ENCODE measurements around the gene CSTPP1. TPM values are rescaled to one million over a fixed set of nuclear protein-coding genes. Genes with fewer than 3 reads are reported as not detected.
"Not testable (repeated sequence)": the region's sequence is repeated elsewhere in the genome, so short reads cannot be mapped to it uniquely, and the experiment has no call there.

The CSTPP1 gene
- total RNA-seq, 2 experiments from 2014 or later = 14.5 to 18.2 TPM

DNA sequence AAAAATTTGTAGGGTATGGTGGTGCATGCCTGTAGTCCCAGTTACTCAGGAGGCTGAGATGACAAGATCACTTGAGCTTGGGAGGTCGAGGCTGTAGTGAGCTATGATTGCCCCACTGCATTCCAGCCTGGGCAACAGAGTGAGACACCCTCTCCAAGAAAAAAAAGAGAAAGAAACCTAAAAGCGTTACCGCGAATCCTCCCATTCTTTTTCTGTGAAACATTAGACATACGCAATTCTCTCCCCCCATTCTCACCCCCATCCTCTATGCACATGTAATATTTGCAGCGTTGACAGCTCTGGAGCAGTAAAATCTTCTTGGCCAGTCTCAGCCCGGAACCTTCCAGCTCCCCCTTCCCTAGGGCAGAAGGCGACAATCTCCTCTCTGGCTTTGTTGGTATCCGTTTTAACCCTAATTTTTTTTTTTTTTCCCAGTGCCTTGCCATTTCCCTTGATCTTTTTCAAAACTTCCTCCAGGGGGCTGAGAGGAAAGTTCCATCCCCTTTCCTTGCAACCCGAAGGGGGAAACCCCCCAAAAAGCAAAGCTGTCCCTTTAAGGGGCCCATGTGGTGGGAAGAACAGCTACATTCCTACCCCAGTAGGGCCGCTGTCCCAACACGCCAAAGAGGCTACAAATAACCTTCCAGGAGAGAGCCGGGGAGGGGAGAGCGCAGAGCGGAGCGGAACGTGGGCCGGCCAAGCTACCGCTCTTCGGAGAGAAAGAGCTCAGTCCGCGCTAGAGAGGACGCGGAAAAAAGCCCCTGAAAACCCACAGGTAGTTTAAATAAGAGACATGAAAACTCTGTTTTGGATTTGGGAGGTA, 20.1 kb upstream of the CSTPP1 start:
- CTCF ChIA-PET = interaction anchor here (0.7 to 2.3 kb wide), 6 partner anchors 13 to 1594 kb away, joined by 3 to 31 read pairs (median 3); partner anchors contain the start of gene CSTPP1
- peak; percentile 11 for ATAC-seq
- Mint-ChIP-seq H3K27me3 (peaks cover 72% of the 10 kb centered on the region), H3K4me1 (peaks cover 26% of the 10 kb centered on the region), H3K9me3 (ENCODE audit: low read depth) (no peaks in the 10 kb centered on the region), H3K27ac (no peak overlapping the region), H3K4me3 (peak overlapping the region; percentile 44), H3K36me3 (no peaks in the 10 kb centered on the region)
- DNase-seq = no peak

GRCh38 chr11:46917109-46917761, 19.3 kb upstream of the CSTPP1 start:
- DNase-seq = no peak
- H3K36me3 Mint-ChIP-seq = no peaks in the 10 kb centered on the region
- H3K27ac Mint-ChIP-seq = no peak overlapping the region

DNA sequence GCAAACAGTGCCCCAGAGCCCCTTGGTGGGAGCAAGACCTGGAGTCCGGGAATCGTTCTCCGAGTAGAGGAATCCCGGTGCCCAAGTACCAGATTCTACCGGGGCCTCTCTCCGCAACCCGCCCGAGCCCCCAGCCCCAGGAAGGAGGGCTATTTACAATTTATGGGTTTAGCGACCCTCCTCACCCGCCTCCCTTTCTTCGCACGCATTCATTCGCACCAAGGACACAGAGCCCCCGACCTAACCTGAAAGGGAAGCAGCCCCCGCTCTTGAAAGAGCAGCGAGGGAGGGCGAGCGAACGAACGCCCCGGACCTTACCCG, 18.8 kb upstream of the CSTPP1 start:
- no peaks in the 10 kb centered on the region for H3K9me3 Mint-ChIP-seq (ENCODE audit: low read depth)
- no peak overlapping the region for H3K27ac Mint-ChIP-seq
- ATAC-seq = no peak
- no peak for DNase-seq
- H3K4me1 Mint-ChIP-seq = peaks cover 26% of the 10 kb centered on the region
- peak overlapping the region; percentile 46 for H3K4me3 Mint-ChIP-seq
- peaks cover 62% of the 10 kb centered on the region for H3K27me3 Mint-ChIP-seq
- H3K36me3 Mint-ChIP-seq = no peaks in the 10 kb centered on the region
- CTCF ChIA-PET = interaction anchor here (2.3 kb wide), 1 partner anchor 237 kb away, joined by 31 read pairs; no protein-coding TSS in a partner anchor

More at GRCh38 chr11:46917109-46917761, 19.3 kb upstream of the CSTPP1 start:
- CTCF ChIA-PET = interaction anchor here (0.7 to 2.3 kb wide), 6 partner anchors 14 to 1595 kb away, joined by 3 to 31 read pairs (median 3); partner anchors contain the start of gene CSTPP1
- ATAC-seq = peak; percentile 21
- Mint-ChIP-seq H3K4me3 (peak overlapping the region; percentile 46), H3K9me3 (ENCODE audit: low read depth) (no peaks in the 10 kb centered on the region), H3K4me1 (peaks cover 26% of the 10 kb centered on the region), H3K27me3 (peaks cover 67% of the 10 kb centered on the region)

- ATAC-seq = peak; percentile 71
- H3K4me3 Mint-ChIP-seq = peak within 1 kb of the TSS; percentile 46
- H3K27me3 Mint-ChIP-seq = peaks cover 57% of the 10 kb centered on the region
- H3K27ac Mint-ChIP-seq = no peak within 1 kb of the TSS
- CTCF ChIA-PET = interaction anchor here (1.7 to 3.1 kb wide), 3 partner anchors 18 to 236 kb away, joined by 4 to 26 read pairs (median 12); partner anchors contain the start of gene CSTPP1
- H3K4me1 Mint-ChIP-seq = peaks cover 26% of the 10 kb centered on the region
- no peaks in the 10 kb centered on the region for H3K9me3 Mint-ChIP-seq (ENCODE audit: low read depth)
- no peaks in the 10 kb centered on the region for H3K36me3 Mint-ChIP-seq
- no peak for DNase-seq
Measured at GRCh38 chr11:46918083-46918787, 18.3 kb upstream of the CSTPP1 start, which contains the start of gene LRP4. Gene LRP4 (minus strand): TSS chr11:46918550. CDS start chr11:46918379, 171 bp downstream.

GRCh38 chr11:46918788-46919513, 17.6 kb upstream of the CSTPP1 start:
- Mint-ChIP-seq H3K36me3 (no peaks in the 10 kb centered on the region), H3K27me3 (peaks cover 51% of the 10 kb centered on the region), H3K4me3 (peak overlapping the region; percentile 38), H3K27ac (no peak overlapping the region), H3K4me1 (peaks cover 26% of the 10 kb centered on the region), H3K9me3 (ENCODE audit: low read depth) (no peaks in the 10 kb centered on the region)
- DNase-seq (no peak), ATAC-seq (no peak)
- CTCF ChIA-PET = interaction anchor here (0.9 to 3.1 kb wide), 5 partner anchors 17 to 251 kb away, joined by 3 to 26 read pairs (median 4); partner anchors contain the start of gene CSTPP1

DNA sequence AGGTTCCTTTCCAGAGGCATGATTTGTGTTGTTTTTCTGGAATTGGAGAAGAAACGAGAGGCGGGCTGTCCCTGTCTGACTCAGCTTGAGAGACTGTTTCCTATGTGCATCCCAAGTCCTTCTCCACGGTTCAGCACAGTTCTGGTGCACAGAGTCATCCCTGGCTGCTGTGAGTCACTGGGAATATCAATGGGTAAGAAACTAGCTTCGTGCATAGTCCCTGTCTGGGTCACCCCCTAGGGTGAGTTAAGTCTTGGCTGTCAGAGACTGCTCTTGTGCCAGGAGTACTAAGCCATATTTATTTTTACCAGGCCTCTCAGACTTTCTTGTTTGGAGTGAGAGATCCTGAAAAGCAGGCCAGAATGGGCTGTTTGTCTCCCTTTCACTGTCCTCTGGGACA, 15.8 kb upstream of the CSTPP1 start:
- Mint-ChIP-seq H3K4me3 (no peak overlapping the region), H3K27ac (no peak overlapping the region), H3K4me1 (peaks cover 26% of the 10 kb centered on the region), H3K27me3 (peaks cover 37% of the 10 kb centered on the region), H3K9me3 (ENCODE audit: low read depth) (no peaks in the 10 kb centered on the region), H3K36me3 (no peaks in the 10 kb centered on the region)
- DNase-seq = no peak
- no peak for ATAC-seq
- CTCF ChIA-PET = interaction anchor here (0.7 to 3.1 kb wide), 6 partner anchors 32 to 295 kb away, joined by 3 to 26 read pairs (median 4); partner anchors contain the start of gene DDB2

GRCh38 chr11:46927928-46928327, 8.6 kb upstream of the CSTPP1 start:
- H3K27ac Mint-ChIP-seq; ATAC-seq; H3K36me3 Mint-ChIP-seq; H3K9me3 Mint-ChIP-seq (ENCODE audit: low read depth); CTCF ChIA-PET; H3K4me3 Mint-ChIP-seq; H3K4me1 Mint-ChIP-seq; DNase-seq: not testable (repeated sequence)
- peaks cover 19% of the 10 kb centered on the region for H3K27me3 Mint-ChIP-seq

- CTCF ChIA-PET; H3K4me3 Mint-ChIP-seq; H3K9me3 Mint-ChIP-seq (ENCODE audit: low read depth); DNase-seq; H3K36me3 Mint-ChIP-seq; ATAC-seq; H3K4me1 Mint-ChIP-seq; H3K27ac Mint-ChIP-seq: not testable (repeated sequence)
- H3K27me3 Mint-ChIP-seq = peaks cover 19% of the 10 kb centered on the region
Measured at GRCh38 chr11:46928701-46929100, 7.9 kb upstream of the CSTPP1 start.

DNA sequence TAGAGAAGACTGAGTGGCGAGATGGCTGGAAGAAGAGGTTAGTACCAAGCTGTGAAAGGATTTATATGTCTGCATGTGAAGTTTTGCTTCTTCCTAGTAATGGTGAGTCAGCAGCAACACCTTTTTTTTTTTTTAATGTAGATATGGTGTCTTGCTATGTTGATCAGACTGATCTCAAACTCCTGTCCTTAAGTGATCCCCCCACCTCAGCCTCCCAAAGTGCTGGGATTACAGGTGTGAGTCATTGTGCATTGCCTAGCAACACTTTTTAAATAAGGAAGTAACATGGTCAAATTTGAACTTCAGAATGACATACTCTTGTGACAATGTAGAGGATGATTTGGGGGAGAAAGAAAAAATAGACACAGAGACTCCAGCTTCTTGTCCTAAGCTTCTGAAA, 6.5 kb upstream of the CSTPP1 start:
- ATAC-seq = peak; percentile 42
- H3K4me1 Mint-ChIP-seq = peaks cover 9% of the 10 kb centered on the region
- no peak overlapping the region for H3K4me3 Mint-ChIP-seq
- H3K27me3 Mint-ChIP-seq = peaks cover 19% of the 10 kb centered on the region
- H3K27ac Mint-ChIP-seq = no peak overlapping the region
- DNase-seq = no peak
- no peaks in the 10 kb centered on the region for H3K9me3 Mint-ChIP-seq (ENCODE audit: low read depth)
- H3K36me3 Mint-ChIP-seq = peaks cover 1% of the 10 kb centered on the region
- CTCF ChIA-PET = no interaction called here

- no peak for DNase-seq
- H3K4me1 Mint-ChIP-seq = peaks cover 2% of the 10 kb centered on the region
Measured at GRCh38 chr11:46942172-46942571, 5.6 kb downstream of the CSTPP1 start.

GRCh38 chr11:46944356-46945075, 8.0 kb downstream of the CSTPP1 start:
- no peaks in the 10 kb centered on the region for H3K27me3 Mint-ChIP-seq
- CTCF ChIA-PET = no interaction called here
- H3K4me3 Mint-ChIP-seq = no peak overlapping the region
- H3K4me1 Mint-ChIP-seq = no peaks in the 10 kb centered on the region
- no peak for ATAC-seq
- H3K9me3 Mint-ChIP-seq (ENCODE audit: low read depth) = no peaks in the 10 kb centered on the region
- no peak overlapping the region for H3K27ac Mint-ChIP-seq
- no peak for DNase-seq
- peaks cover 2% of the 10 kb centered on the region for H3K36me3 Mint-ChIP-seq

More at GRCh38 chr11:46942172-46942571, 5.6 kb downstream of the CSTPP1 start:
- Mint-ChIP-seq H3K27me3 (no peaks in the 10 kb centered on the region), H3K4me3 (no peak overlapping the region), H3K36me3 (peaks cover 2% of the 10 kb centered on the region), H3K9me3 (ENCODE audit: low read depth) (no peaks in the 10 kb centered on the region), H3K27ac (no peak overlapping the region)
- CTCF ChIA-PET = interaction anchor here (0.9 kb wide), 1 partner anchor 25 kb away, joined by 3 read pairs; no protein-coding TSS in a partner anchor
- no peak for ATAC-seq

Measured in activated CD8-positive, alpha-beta memory T cell treated with anti-CD3 and anti-CD28 coated beads, Interleukin-2, amount 10 ng/mL, durations not matched to agents 7 days and 5 days (primary cell).